ENCODE data around the gene POLR2L. TPM values are rescaled to one million over a fixed set of nuclear protein-coding genes. Genes with fewer than 3 reads are reported as not detected.

The POLR2L gene
- total and polyA plus RNA-seq, 2 of the 13 experiments (the other 11 are each of a cell fraction or from before 2014, with no cell fraction given): 104 to 114 TPM

GRCh38 chr11:825366-826226, 16.7 kb downstream of the POLR2L start:
- ATAC-seq: peak; percentile 1; the same call in 2 of the 3 replicates
- Histone ChIP-seq H2AFZ (ENCODE audit: low read length) (no peak overlapping the region), H4K20me1 (ENCODE audit: insufficient read depth, low read length) (peaks cover 13% of the 10 kb centered on the region), H3K9ac (ENCODE audit: insufficient read depth, low read depth, low read length) (no peak overlapping the region; the same call in 1 of the 2 replicates), H3K9me3 (ENCODE audit: low read length) (no peaks in the 10 kb centered on the region), H3K4me2 (ENCODE audit: low read depth, low read length) (peak overlapping the region; percentile 91), H3K4me1 (ENCODE audit: insufficient read depth, low read length) (peaks cover 65% of the 10 kb centered on the region), H3K36me3 (replicated peaks in 1 of 2; ENCODE audit: control insufficient read depth in 1 of 2, insufficient read depth in 2 of 2, low read length in 2 of 2) (peaks cover 7 to 22% of the 10 kb centered on the region in 2 experiments; a peak in 4 of 5 replicates), H3K79me2 (ENCODE audit: insufficient read depth, low read length) (peaks cover 14% of the 10 kb centered on the region), H3K4me3 (replicated peaks in 1 of 3; ENCODE audit: insufficient read depth in 1 of 3, low read depth in 2 of 3, low read length in 3 of 3) (peak overlapping the region in 1 of 3 experiments; percentile 80; a peak in 1 of 6 replicates), H3K27ac (ENCODE audit: extremely low read length, insufficient read depth, low read length) (peak overlapping the region; percentile 11), H3K27me3 (ENCODE audit: control insufficient read depth in 1 of 2, insufficient read depth in 2 of 2, low read length in 2 of 2) (no peaks in the 10 kb centered on the region)
- BruUV-seq (replicated peaks): no TSS peak
- CTCF ChIA-PET (ENCODE audit: low intra/inter-chr PET ratio, low total read pairs): no interaction called here
- in situ Hi-C loops (cut with HindIII; ENCODE audit: extremely low pct_ligation_motif_present, low pct_unique_long_range_greater_than_20kb) (no loop called here), intact Hi-C loops (cut with micrococcal nuclease; ENCODE audit: unreplicated experiment) (no loop called here)
- WGBS (ENCODE audit: low lambda C conversion rate): 30% methylated on average over 5 of the region's 12 CpGs
- no peak for FAIRE-seq
- DNase-seq (ENCODE audit: low spot score): no peak
- POLR2A ChIA-PET: interaction anchor here (0.9 to 16.1 kb wide), 8 partner anchors 6 to 121 kb away, joined by 3 to 264 read pairs (median 4); partner anchors contain the start of genes EPS8L2, PNPLA2, POLR2L and RPLP2
- TF ChIP-seq ZNF503 (CRISPR knock-in tag; IDR thresholded peaks at IDR 0.05) (0 out of 2 replicates have a peak, but pooled peaks have one; percentile 0), POLR2AphosphoS2 (IDR thresholded peaks at IDR 0.05; ENCODE audit: low read depth, low read length) (peak; percentile 6; the same call in 1 of the 2 replicates), ZC3H4 (CRISPR knock-in tag; IDR thresholded peaks at IDR 0.05; ENCODE audit: borderline replicate concordance) (peak; percentile 54; the same call in 1 of the 2 replicates), HOXA5 (CRISPR knock-in tag; IDR thresholded peaks at IDR 0.05) (no peak), ZC3H13 (CRISPR knock-in tag; IDR thresholded peaks at IDR 0.05) (peak; percentile 48; the same call in 1 of the 2 replicates), POLR2G (IDR thresholded peaks at IDR 0.05; ENCODE audit: low read depth, low read length) (peak; percentile 63; the same call in 1 of the 2 replicates), RBM22 (optimal IDR thresholded peaks at IDR 0.05; ENCODE audit: low read length) (peak; percentile 83), CBX5 (CRISPR knock-in tag; IDR thresholded peaks at IDR 0.05; ENCODE audit: borderline replicate concordance) (no peak), AGO1 (IDR thresholded peaks at IDR 0.05; ENCODE audit: low read depth, low read length, poor library complexity, severe bottlenecking) (peak; percentile 65), RBFOX2 (IDR thresholded peaks at IDR 0.05; ENCODE audit: low read depth, low read length) (peak; percentile 50; the same call in 1 of the 2 replicates), ARID2 (CRISPR knock-in tag; IDR thresholded peaks at IDR 0.05; ENCODE audit: borderline replicate concordance) (peak; percentile 75; the same call in 1 of the 2 replicates), ZNF687 (CRISPR knock-in tag; IDR thresholded peaks at IDR 0.05) (peak; percentile 44; the same call in 1 of the 2 replicates), KDM2A (CRISPR knock-in tag; IDR thresholded peaks at IDR 0.05; ENCODE audit: borderline replicate concordance, low read depth) (peak; percentile 6; the same call in 1 of the 2 replicates), PCBP1 (IDR thresholded peaks at IDR 0.05; ENCODE audit: borderline replicate concordance, low read depth, low read length) (0 out of 2 replicates have a peak, but pooled peaks have one; percentile 35), GTF3A (CRISPR knock-in tag; conservative IDR thresholded peaks at IDR 0.05) (no peak), POLR2AphosphoS5 (IDR thresholded peaks at IDR 0.05; ENCODE audit: low read depth, low read length) (peak; percentile 24; the same call in 1 of the 2 replicates), AGO2 (optimal IDR thresholded peaks at IDR 0.05; ENCODE audit: low read depth, low read length) (peak; percentile 90)
